ENCODE measurements around the gene ARHGAP12.

ARHGAP12 gene

DNA sequence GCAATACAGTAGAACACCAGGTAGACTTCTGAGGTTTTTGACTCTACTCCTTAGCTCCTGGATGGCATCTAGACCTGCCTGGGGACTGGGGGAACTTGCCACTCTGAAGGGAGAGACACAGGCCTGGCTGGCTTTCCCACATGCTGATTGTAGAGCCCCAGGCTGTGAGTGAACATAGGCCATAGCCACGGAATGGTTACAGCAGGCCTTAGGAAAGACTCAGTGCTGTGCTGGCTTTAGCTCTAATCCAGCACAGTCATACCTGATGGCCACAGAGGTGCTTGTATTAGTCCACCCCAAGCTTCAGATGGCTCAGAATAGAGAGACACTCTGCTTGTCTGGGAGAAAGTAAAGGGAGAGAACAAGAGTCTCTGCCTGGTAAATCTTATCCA, 35.0 kb upstream of the ARHGAP12 start:
- TF ChIP-seq, protein P1, sequence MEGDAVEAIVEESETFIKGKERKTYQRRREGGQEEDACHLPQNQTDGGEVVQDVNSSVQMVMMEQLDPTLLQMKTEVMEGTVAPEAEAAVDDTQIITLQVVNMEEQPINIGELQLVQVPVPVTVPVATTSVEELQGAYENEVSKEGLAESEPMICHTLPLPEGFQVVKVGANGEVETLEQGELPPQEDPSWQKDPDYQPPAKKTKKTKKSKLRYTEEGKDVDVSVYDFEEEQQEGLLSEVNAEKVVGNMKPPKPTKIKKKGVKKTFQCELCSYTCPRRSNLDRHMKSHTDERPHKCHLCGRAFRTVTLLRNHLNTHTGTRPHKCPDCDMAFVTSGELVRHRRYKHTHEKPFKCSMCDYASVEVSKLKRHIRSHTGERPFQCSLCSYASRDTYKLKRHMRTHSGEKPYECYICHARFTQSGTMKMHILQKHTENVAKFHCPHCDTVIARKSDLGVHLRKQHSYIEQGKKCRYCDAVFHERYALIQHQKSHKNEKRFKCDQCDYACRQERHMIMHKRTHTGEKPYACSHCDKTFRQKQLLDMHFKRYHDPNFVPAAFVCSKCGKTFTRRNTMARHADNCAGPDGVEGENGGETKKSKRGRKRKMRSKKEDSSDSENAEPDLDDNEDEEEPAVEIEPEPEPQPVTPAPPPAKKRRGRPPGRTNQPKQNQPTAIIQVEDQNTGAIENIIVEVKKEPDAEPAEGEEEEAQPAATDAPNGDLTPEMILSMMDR (IDR thresholded peaks at IDR 0.05; ENCODE audit: control insufficient read depth, insufficient read depth, low read depth, low read length, missing control alignments), result no peak
- DNase-seq (ENCODE audit: low read depth), result no peak
- no peak overlapping the region for H3K4me3 ChIP-seq (ENCODE audit: control insufficient read depth, low read depth, low read length)

DNA sequence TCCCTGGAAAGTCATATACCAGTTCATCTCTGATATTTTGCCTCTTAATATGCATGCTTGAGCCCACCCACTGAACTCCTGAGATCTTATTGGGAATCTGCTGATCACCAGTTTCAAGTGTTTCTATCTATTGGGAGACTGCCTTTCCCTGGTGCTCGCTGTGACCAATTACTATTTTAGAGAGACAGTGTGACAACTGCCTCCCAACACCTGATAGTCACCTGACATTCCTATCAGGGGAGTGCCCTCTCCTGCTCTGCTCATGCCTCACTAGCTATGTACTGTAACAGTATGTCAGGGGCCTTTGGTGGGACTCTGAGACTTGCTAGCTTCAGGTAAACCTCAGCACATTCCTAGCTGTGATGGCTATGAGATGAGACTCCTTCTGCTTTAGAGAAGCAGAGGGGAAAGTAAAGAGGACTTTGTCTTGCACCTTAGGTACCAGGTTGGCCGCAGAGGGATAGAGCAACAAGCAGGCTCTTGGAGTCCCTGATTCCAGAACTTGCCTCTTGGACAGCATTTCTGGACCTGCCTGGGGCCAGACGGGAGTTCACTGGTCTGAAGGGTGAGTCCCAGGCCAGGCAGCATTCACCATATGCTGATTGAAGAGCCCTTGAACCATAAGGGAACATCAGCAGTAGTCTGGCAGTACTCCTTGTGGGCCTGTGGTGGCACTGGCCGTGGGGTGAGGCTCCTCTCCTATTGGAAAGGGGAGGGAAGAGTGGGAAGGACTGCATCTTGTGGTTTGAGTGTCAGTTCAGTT, 34.4 kb upstream of the ARHGAP12 start:
- H3K4me3 ChIP-seq (ENCODE audit: control insufficient read depth, low read depth, low read length), result no peak overlapping the region
- DNase-seq (ENCODE audit: low read depth), result no peak
- TF ChIP-seq, protein P1 (IDR thresholded peaks at IDR 0.05; ENCODE audit: control insufficient read depth, insufficient read depth, low read depth, low read length, missing control alignments), result no peak

DNA sequence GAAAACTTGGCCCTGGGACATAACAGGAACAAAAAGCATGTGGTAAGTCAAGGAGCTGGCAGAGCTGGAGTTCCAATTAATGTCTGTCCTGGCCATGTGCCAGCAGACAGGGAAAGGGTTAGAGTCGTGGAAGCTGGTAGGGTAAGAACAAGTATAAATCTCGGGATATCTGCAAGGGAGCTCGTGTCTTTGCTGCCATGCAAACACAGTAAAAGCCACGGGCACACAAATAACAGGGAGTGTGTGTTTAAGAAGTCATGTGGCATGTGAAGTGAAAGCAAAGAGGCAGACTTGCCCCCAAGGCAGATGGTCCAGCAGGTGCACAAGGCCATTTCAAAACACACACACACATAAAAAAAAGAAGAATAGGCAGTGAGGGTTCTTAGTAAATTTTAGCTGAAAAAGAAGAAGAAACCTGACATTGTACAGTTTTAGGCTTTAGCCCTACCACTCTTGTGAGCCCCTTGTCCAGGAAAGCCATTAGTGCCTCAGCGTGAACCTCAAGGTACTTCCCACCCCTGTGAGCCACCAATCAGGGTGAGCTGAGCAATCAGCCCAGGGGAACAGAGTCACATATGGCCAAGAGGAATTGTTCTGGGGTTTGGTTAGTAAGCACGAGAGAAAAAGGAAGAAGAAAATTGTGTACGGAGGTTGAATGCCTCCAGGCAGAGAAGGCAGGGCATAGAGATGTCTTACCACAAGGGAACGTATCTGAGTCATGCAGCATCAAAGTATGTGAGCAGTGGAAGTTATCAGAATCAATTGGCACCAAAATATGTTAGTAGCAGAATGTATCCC, 32.8 kb upstream of the ARHGAP12 start:
- TF ChIP-seq, protein P1 (IDR thresholded peaks at IDR 0.05; ENCODE audit: control insufficient read depth, insufficient read depth, low read depth, low read length, missing control alignments), result no peak
- no peak overlapping the region for H3K4me3 ChIP-seq (ENCODE audit: control insufficient read depth, low read depth, low read length)
- peak; percentile 65 for DNase-seq (ENCODE audit: low read depth)

DNA sequence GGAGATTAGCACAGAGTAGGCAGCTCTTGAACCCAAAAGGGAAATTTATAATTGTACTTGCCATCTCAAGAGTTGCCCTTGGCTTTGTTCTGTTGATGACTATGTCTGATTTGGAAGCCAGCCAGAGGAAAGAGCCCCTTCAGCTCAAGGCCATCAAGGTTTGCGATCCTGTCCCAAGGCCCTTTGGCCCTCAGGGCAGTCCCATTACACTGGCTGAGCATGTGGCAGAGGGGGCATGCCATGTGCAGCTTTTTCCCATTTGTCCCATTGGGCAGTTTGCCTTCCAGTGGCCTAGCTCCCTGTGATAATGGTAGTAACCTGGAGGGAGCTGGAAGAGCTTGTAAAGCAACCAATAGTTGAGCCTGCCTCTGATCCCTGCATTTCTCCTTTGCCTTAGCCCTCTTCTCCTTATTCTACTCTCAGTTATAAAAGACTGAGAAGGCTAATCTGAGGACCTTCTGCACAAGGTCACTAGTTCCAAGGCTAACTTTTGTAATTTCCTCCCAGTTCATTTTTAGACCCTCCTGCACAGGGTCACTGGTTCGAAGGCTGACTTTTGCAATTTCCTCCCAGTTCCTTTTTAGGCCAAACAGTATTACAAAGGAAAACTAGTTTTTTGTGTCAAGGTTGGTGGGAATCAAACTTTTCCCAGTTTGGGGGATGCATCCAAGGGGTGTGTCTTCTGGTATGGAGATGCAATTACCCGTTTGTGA, 31.0 kb upstream of the ARHGAP12 start:
- TF ChIP-seq, protein P1 (IDR thresholded peaks at IDR 0.05; ENCODE audit: control insufficient read depth, insufficient read depth, low read depth, low read length, missing control alignments), result no peak
- H3K4me3 ChIP-seq (ENCODE audit: control insufficient read depth, low read depth, low read length), result no peak overlapping the region
- DNase-seq (ENCODE audit: low read depth), result no peak

DNA sequence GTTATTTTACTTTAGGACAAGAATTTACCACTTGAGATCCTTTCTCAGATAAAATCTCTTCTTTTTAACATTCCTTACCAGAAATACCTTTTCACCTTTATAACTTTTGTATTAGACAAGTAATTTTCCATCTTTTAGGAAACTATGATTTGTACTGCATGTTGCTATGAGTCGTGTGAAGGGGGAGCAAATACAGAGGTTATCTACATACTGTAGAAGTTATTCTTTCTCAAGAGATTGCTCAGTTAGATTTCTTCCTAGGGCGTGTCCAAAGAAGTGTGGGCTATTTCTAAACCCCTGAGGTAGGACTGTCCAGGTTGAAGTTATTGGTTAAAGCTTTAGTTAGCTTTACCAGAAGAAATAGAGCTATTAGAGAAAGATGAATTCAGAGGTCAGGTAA, 30.2 kb upstream of the ARHGAP12 start:
- DNase-seq (ENCODE audit: low read depth), result no peak
- TF ChIP-seq, protein P1 (IDR thresholded peaks at IDR 0.05; ENCODE audit: control insufficient read depth, insufficient read depth, low read depth, low read length, missing control alignments), result no peak
- H3K4me3 ChIP-seq (ENCODE audit: control insufficient read depth, low read depth, low read length), result no peak overlapping the region

DNA sequence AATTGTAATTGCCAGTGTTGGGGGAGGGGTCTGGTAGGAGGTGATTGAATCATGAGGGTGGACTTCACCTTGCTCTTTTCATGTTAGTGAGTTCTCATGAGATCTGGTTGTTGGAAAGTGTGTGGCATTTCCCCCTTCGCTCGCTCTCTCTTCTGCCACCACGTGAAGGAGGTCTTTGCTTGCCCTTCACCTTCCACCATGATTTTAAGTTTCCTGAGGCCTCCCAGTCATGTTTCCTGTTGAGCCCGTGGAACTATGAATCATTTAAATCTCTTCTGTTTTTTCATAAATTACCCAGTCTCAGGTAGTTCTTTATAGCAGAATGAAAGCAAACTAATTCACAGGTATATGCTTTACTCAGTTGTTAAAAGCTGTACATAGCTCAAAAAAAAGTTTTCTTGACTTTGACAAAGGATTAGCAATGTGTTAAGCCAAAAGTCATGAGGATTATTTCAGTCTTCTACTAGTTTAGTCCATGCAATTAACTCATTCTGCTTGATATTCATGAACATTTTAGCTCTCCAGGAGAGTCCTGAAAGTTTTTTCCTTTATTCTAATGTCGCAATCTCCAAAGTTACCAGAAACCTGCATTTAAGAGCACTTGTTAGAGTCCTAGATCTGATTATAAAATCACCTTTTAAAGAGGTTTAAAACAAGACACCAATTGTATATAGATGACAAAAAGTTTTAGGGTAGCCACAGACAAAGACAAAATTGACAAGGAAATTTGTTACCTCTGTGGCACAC, 27.7 kb upstream of the ARHGAP12 start:
- no peak overlapping the region for H3K4me3 ChIP-seq (ENCODE audit: control insufficient read depth, low read depth, low read length)
- DNase-seq (ENCODE audit: low read depth), result no peak
- TF ChIP-seq, protein P1 (IDR thresholded peaks at IDR 0.05; ENCODE audit: control insufficient read depth, insufficient read depth, low read depth, low read length, missing control alignments), result no peak
